Measurements from ENCODE around the gene AUTS2.

AUTS2 gene

GRCh38 chr7:69656890-69657289, 58.6 kb downstream of the AUTS2 start:
- peak; percentile 88 for DNase-seq (ENCODE audit: low spot score)

GRCh38 chr7:69657331-69657730, 59.1 kb downstream of the AUTS2 start:
- no peak for DNase-seq (ENCODE audit: low spot score)

- DNase-seq (ENCODE audit: low spot score), result no peak
Observed at GRCh38 chr7:69657985-69658384, 59.7 kb downstream of the AUTS2 start.

GRCh38 chr7:69659983-69660382, 61.7 kb downstream of the AUTS2 start:
- peak; percentile 62 for DNase-seq (ENCODE audit: low spot score)

- DNase-seq (ENCODE audit: low spot score), result no peak
Observed at GRCh38 chr7:69661342-69661741, 63.1 kb downstream of the AUTS2 start.

GRCh38 chr7:69663911-69664832, 65.9 kb downstream of the AUTS2 start:
- DNase-seq (ENCODE audit: low spot score), result no peak

GRCh38 chr7:69665369-69665768, 67.1 kb downstream of the AUTS2 start:
- no peak for DNase-seq (ENCODE audit: low spot score)

GRCh38 chr7:69668339-69668870, 70.1 kb downstream of the AUTS2 start:
- DNase-seq (ENCODE audit: low spot score), result no peak

GRCh38 chr7:69670701-69671100, 72.4 kb downstream of the AUTS2 start:
- DNase-seq (ENCODE audit: low spot score), result peak; percentile 28

- DNase-seq (ENCODE audit: low spot score), result no peak
Observed at GRCh38 chr7:69673074-69673473, 74.8 kb downstream of the AUTS2 start.

GRCh38 chr7:69674701-69675182, 76.5 kb downstream of the AUTS2 start:
- DNase-seq (ENCODE audit: low spot score), result no peak

GRCh38 chr7:69676247-69676646, 78.0 kb downstream of the AUTS2 start:
- no peak for DNase-seq (ENCODE audit: low spot score)

- DNase-seq (ENCODE audit: low spot score), result no peak
Observed at GRCh38 chr7:69677054-69677852, 79.0 kb downstream of the AUTS2 start.

GRCh38 chr7:69677881-69678493, 79.7 kb downstream of the AUTS2 start:
- no peak for DNase-seq (ENCODE audit: low spot score)

GRCh38 chr7:69678494-69679187, 80.4 kb downstream of the AUTS2 start:
- no peak for DNase-seq (ENCODE audit: low spot score)

- DNase-seq (ENCODE audit: low spot score), result no peak
Observed at GRCh38 chr7:69681181-69681580, 82.9 kb downstream of the AUTS2 start.

GRCh38 chr7:69682518-69682917, 84.2 kb downstream of the AUTS2 start:
- no peak for DNase-seq (ENCODE audit: low spot score)

- no peak for DNase-seq (ENCODE audit: low spot score)
Observed at GRCh38 chr7:69683002-69683401, 84.7 kb downstream of the AUTS2 start.

GRCh38 chr7:69684369-69685292, 86.4 kb downstream of the AUTS2 start:
- no peak for DNase-seq (ENCODE audit: low spot score)

- no peak for DNase-seq (ENCODE audit: low spot score)
Observed at GRCh38 chr7:69685293-69685631, 87.0 kb downstream of the AUTS2 start.

GRCh38 chr7:69686366-69686765, 88.1 kb downstream of the AUTS2 start:
- no peak for DNase-seq (ENCODE audit: low spot score)
